Measurements from ENCODE around the gene PRKAG2.
"Not testable (repeated sequence)": the region's sequence is repeated elsewhere in the genome, so short reads cannot be mapped to it uniquely, and the experiment has no call there.

Gene PRKAG2

DNA sequence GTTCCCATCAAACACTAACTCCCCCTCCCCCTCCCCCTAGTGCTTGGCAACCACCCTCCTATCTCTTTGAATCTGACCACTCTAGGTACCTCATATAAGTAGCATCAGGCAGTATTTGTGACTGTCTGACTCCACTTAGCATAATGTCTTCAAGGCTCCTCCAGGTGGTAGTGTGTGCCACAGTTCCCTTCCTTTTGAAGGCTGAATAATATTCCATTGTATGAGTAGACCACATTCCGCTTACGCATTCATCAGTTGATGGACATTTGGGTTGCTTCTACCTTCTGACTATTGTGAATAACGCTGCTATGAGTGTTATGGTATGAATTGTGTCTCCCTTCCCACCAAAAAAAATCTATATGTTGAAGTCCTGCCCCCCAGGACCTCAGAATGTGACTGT is 89.6 kb downstream of the PRKAG2 start:
- no peak for DNase-seq (ENCODE audit: low read depth in 2 of 2)

DNA sequence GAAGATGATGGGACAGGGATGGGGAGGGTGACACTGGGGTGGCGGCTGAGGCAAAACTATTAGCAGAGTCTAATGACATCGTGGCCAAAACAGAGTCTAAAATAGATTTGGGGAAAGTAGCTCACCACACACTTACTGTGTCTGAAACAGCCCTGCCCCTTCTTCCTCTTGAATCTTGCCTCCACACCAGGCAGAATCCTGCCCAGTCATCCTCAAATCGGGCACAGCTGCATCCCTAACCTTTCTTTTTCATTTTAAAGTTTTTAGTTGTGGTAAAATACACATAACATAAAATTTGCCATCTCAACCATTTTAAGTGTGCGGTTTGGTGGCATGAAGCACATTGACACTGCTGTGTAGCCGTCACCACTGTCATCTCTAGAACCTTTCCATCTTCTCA is 90.0 kb downstream of the PRKAG2 start:
- DNase-seq (ENCODE audit: low read depth in 2 of 2) = no peak

- DNase-seq (ENCODE audit: low read depth in 2 of 2) = no peak
Measured at GRCh38 chr7:151786241-151786640, 90.7 kb downstream of the PRKAG2 start.

GRCh38 chr7:151785681-151785965 is 91.3 kb downstream of the PRKAG2 start:
- no peak for DNase-seq (ENCODE audit: low read depth in 2 of 2)

DNA sequence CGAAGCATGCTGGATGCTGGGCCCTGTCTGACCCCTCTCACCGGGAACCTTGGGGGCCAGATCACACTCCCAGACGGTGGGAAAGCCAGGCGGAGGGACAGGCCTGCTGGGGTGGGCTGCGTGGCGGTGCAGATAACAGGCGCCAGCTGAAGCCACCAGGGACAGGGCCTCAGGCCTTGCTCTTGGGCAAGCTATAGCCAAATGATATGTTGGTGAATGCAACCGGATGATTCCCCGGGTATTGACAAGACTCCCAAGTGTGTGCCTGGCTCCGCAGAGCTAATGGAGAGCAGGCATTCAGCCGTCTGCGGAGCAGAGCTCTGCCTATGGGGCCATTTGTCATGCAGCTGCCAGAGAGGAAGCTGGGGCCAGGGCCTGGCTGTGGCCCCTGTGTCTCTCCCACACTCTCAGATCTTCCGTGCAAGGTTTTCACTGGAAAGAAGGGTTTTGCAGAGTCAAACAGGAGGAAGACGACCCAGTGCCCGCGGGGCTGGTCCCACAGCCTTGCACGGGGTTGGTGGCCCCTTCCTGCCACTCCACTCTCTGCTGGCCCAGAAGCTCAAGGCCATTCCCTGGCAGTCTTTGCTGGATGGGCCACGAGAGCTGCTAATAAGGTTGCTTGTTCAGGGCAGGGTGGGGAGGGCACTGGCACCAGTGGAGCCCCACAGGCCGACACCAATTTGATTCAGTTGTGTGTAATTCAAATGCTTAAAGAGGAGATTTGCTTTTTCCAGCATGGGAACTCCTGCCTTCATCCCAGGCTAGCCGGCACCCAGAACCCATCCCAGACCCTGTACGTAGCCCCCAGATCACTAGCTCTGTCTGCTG is 91.8 kb downstream of the PRKAG2 start:
- no peak for DNase-seq (ENCODE audit: low read depth in 2 of 2)

- DNase-seq (ENCODE audit: low read depth in 2 of 2) = no peak
Measured at GRCh38 chr7:151783958-151784575, 92.8 kb downstream of the PRKAG2 start.

- DNase-seq (ENCODE audit: low read depth in 2 of 2) = peak; percentile 8 to 15
Measured at GRCh38 chr7:151782598-151783448, 94.1 kb downstream of the PRKAG2 start.

GRCh38 chr7:151782256-151782597 is 94.7 kb downstream of the PRKAG2 start:
- DNase-seq (ENCODE audit: low read depth in 2 of 2) = not testable (repeated sequence)

DNA sequence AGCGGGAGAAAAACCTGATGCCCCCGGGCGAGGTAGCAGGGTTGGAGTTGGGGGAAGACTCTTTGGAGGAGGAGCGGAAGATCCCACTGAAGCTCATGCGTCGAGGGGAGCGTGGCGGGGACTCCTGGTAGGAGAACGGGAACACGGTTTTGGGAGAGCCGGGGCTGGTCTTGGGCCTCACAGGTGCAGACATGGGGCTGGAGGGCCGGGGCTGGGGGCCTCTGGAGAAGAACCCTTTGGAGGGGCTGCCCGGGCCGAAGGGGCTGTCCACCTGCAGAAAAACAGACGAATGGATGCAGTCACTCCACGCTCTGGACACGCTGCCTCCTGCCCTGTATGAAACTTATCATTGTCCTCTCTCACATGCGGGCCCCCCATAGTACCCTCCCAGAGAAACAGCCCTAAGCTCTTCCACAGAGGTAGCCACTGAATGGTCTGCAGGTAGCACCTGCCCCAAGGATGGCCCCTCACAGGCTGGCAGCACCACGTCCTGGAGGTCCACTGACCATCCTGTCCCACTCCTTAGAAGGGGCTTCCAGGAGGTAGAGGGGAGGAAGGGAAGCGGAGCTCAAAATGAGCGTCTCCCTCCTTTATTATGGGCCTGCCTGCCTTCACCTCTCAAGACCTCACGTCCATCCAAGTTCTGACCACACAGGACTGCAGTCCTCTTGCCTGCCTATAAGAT is 95.6 kb downstream of the PRKAG2 start:
- DNase-seq (ENCODE audit: low read depth in 2 of 2) = no peak

GRCh38 chr7:151780631-151781030 is 96.3 kb downstream of the PRKAG2 start:
- DNase-seq (ENCODE audit: low read depth in 2 of 2) = no peak

DNA sequence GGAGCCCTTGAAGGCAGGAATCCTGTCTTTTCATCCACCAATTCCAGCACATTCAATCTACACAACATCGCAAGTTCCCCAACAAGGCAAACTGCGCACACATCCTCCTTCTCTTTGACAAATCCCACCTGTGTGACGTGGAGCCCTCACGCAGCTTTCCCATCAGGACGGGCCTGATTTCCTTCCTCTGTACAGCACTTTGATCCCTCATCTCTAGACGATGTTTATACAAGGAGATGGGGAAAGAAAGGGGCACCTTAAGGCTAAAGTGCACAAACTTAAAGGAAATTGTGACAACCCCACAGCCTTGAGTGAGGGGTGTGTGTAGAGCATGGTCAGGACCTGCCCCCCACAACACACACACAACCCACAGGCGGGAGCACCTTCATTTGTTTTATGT is 97.2 kb downstream of the PRKAG2 start:
- DNase-seq (ENCODE audit: low read depth in 2 of 2) = no peak

DNA sequence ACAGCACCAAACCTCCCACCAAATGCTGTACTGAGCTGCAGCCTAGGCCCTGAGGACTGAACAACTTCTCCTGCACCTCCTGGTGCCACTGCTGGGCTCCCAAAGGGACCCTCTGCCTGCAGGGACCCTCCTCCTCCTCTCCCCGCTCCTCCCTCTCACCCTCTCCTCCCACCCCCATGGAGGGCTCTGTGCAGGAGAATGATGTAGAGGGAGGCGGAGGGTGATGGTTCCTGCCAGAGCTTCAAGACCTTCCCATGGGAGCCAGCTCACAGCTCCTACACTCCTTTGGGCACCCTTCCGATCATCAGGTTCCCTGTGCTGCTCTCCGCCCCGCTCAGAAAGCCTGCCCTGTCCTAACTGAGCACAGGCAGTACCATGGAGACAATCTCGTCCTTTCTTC is 97.7 kb downstream of the PRKAG2 start:
- no peak for DNase-seq (ENCODE audit: low read depth in 2 of 2)

DNA sequence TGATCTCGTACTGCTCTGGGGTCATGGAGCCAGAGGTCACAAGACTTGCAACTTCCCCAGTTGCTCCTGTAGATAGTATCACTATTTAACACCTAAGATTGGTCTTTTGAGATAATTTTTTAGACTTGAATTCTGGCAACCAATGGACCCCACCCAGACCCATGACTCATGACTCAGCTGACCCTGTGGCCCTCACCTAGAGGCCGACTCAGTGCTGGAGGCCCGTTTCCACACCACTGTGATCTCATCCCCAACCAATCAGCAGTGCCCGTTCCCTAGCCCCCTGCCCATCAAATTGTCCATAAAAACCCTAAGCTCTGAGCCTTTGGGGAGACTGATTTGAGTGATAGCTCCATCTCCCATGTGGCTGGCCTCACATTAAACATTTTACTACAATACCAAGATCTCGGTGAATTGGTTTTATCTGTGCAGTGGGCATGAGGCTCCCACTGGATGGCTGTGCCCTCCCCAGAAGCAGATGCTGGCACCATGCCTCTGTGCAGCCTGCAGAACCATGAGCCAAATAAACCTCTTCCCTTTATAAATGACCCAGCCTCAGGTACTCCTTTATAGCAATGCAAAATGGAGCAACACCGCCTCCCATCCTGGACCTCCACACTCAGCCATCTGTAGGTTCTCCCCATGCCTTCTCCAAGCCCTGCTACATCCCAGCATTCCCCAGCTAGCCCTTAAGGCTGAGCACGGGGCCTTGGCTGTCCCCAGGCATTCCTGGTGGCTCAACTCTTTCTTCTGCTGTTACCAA is 98.8 kb downstream of the PRKAG2 start:
- no peak for DNase-seq (ENCODE audit: low read depth in 2 of 2)

DNA sequence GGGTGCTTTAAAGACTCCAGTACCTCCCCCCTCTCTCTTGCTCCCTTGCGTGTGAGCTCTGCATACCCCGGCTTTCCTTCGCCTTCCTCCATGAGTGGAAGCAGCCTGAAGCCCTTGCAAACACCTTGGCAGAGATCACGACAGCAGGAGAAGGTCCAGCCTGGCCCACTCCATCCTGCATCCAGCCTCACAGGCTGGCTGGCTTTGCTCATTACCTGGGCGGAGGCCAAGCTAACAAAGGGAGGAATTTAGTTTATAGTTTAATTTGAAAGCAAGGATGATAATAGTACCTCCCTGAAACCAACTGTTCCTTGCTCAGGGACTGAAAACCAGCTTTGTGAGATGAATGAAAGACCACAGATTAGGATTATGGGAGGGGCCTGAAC is 99.4 kb downstream of the PRKAG2 start:
- no peak for DNase-seq (ENCODE audit: low read depth in 2 of 2)

DNA sequence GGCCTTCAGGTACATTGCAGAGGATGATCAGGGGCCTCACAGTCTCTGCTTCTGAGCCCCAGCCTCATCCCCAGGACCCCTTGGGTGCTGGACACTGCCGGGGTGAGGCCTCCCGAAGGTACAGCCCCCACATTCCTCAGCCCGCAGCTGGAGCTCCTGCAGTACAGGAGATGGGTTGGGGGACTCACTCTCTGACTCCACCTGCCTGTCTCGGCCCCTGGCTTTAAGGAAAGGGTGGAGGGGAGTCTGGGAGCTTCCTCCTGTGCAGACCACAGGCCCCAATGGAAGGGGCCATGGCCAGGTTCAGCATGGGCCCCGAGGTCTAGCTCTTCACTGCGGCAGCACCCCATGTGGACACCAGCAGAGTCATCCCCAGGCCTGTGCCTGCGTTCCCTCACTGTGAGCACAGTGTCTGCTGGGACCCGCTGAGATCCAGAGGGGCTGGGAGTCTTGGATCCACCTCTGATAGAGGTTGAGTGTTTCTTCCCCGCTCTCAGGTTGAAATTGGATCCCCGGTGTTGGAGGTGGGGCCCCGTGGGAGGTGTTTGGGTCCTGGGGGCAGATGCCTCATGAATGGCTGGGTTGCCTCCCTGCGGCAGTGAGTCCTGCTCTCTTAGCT is 99.9 kb downstream of the PRKAG2 start:
- DNase-seq (ENCODE audit: low read depth in 2 of 2) = no peak

DNA sequence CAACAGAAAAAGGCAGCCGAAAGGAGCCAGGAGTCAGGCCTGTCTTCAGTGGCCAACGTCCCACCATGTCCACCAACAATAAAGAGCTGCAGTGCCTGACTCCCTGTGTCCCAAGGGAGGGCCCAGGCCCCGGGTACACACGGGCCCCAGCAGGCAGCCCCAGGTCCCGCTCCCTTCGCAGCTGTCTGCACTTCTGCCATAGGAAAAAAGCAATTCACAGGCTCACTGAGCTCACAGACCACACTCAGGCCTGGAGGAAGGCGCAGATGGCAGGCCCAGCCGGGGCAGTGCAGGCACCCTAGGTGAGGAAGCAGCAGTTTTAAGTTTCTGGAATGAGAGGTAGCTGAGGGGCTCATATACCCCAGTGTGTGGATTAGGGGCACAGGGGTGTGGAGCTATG is 100.5 kb downstream of the PRKAG2 start:
- no peak for DNase-seq (ENCODE audit: low read depth in 2 of 2)

GRCh38 chr7:151775547-151776443 is 101.1 kb downstream of the PRKAG2 start:
- DNase-seq (ENCODE audit: low read depth in 2 of 2) = no peak

DNA sequence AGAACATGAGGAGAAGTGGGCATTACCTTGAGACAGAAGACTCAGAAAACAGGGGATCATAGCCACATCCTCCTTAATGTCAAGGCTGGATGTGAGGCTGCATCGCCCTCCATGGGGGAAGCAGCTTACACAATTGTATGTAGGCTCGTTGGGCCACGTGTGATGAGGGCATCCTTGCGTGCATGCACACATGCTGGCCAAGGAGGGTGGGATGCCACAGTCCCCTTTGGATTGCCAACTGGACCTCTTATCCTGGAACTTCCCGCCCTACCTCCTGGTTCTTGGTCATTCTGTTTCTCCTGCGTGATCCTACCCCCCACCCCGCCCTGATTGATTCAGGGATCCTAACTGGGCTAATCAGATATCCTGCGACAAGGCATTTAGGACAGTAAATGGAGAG is 102.0 kb downstream of the PRKAG2 start:
- DNase-seq (ENCODE audit: low read depth in 2 of 2) = no peak

DNA sequence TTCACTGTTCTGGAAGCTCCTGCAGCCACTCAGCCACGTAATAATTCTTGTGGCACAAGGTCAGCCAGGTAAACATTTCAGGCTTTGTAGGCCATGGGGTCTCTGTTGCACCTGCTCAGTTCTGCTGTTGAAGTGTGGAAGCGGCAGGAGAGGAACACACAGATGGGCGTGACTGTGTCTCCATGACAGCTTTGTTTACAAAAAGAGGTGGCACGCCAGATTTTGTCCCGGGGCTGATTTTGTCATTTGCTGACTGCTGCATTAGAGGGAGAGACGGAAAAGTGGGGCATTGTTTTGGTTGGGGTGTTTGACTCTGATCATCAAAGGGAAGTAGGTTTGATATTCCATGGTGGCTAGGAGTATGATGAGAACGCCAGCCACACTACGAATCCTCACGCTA is 103.1 kb downstream of the PRKAG2 start:
- DNase-seq (ENCODE audit: low read depth in 2 of 2) = no peak

GRCh38 chr7:151770232-151770631 is 106.7 kb downstream of the PRKAG2 start:
- no peak for DNase-seq (ENCODE audit: low read depth in 2 of 2)

Data from fibroblast of skin of left quadriceps (primary cell).